ENCODE measurements around the gene ARHGAP26.

DNA sequence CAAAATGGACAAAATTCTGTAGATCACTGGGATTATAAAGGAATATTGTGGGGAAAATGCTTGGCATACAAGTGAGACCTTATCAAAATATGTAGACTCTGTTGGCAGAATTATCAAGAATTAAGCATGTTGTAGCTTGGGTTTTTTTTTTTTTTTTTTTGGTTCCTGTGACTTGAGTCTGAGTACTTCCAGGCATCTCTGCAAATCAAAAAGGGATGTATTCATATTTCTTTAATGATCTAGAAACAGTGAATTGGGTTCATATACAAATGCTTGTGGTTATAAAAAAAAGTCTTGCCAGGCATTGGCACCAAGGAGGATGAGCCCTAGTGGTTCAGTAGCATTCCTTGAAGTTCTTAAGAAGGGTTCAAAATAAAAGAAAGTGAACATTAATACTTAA is 292.2 kb downstream of the ARHGAP26 start:
- TF ChIP-seq YY1 (IDR thresholded peaks at IDR 0.05; ENCODE audit: insufficient read depth, insufficient read length) (no peak), SUZ12 (IDR thresholded peaks at IDR 0.05; ENCODE audit: extremely low read depth, insufficient read depth, insufficient read length) (no peak)

All from NT2/D1 (cell line).